H9 (cell line): Measurements from ENCODE around the gene NOVA2. TPM values are rescaled to one million over a fixed set of nuclear protein-coding genes. Genes with fewer than 3 reads are reported as not detected.

Source experiments
- DNase-seq: peaks from one replicate; pipeline ENCODE4 v3.0.0-alpha.2; 2017
- H2AFZ ChIP-seq: one replicate; pipeline ENCODE4 v1.6.1; 2013; ENCODE audit warnings: mild to moderate bottlenecking, low read length, control low read depth, moderate library complexity
- H2AK5ac ChIP-seq: 2 replicates; pipeline ENCODE4 v1.6.1; 2013; ENCODE audit warnings: low read length, control low read depth, mixed read lengths; ENCODE audit not compliant: insufficient read length
- H2BK120ac ChIP-seq: one replicate; pipeline ENCODE4 v1.6.1; 2013; ENCODE audit warnings: low read depth, mild to moderate bottlenecking, low read length, control low read depth, inconsistent platforms; ENCODE audit not compliant: poor library complexity, severe bottlenecking
- H2BK12ac ChIP-seq: 2 replicates; pipeline ENCODE4 v1.6.1; 2013; ENCODE audit warnings: low read length, control low read depth, mixed read lengths, low read depth; ENCODE audit not compliant: insufficient read length
- H2BK15ac ChIP-seq: 2 replicates; pipeline ENCODE4 v1.6.1; 2013; ENCODE audit warnings: low read depth, low read length, control low read depth
- H2BK20ac ChIP-seq: one replicate; pipeline ENCODE4 v1.6.1; 2013; ENCODE audit warnings: low read depth, mild to moderate bottlenecking, low read length, control low read depth, inconsistent platforms; ENCODE audit not compliant: poor library complexity, severe bottlenecking
- H2BK5ac ChIP-seq: 2 replicates; pipeline ENCODE4 v1.6.1; 2013; ENCODE audit warnings: low read length, control low read depth, mixed read lengths; ENCODE audit not compliant: insufficient read length
- H3K14ac ChIP-seq: 2 replicates; pipeline ENCODE4 v1.6.1; 2013; ENCODE audit warnings: low read length, control low read depth; ENCODE audit not compliant: insufficient read depth
- H3K18ac ChIP-seq: 2 replicates; pipeline ENCODE4 v1.6.1; 2013; ENCODE audit warnings: low read depth, mild to moderate bottlenecking, mixed read lengths, low read length, control low read depth; ENCODE audit not compliant: insufficient read length
- H3K23ac ChIP-seq: 2 replicates; pipeline ENCODE4 v1.6.1; 2013; ENCODE audit warnings: low read length, control low read depth, mixed read lengths, low read depth; ENCODE audit not compliant: insufficient read length
- H3K23me2 ChIP-seq: 2 replicates; pipeline ENCODE4 v1.6.1; 2013; ENCODE audit warnings: low read depth, mild to moderate bottlenecking, mixed read lengths, low read length, control low read depth; ENCODE audit not compliant: insufficient read length, poor library complexity, severe bottlenecking
- H3K27ac ChIP-seq: 2 replicates; pipeline ENCODE4 v1.5.1; 2013; ENCODE audit warnings: low read length, control low read depth, mixed read lengths, low read depth; ENCODE audit not compliant: insufficient read length
- H3K27me3 ChIP-seq: 2 replicates; pipeline ENCODE4 v1.6.1; 2013; ENCODE audit warnings: low read length, control low read depth, inconsistent platforms; ENCODE audit not compliant: insufficient read depth
- H3K4ac ChIP-seq: 2 replicates; pipeline ENCODE4 v1.6.1; 2013; ENCODE audit warnings: low read depth, mild to moderate bottlenecking, control low read depth, inconsistent platforms, low read length, moderate library complexity
- H3K4me1 ChIP-seq: 2 replicates; pipeline ENCODE4 v1.6.1; 2013; ENCODE audit warnings: low read length, control low read depth, inconsistent platforms; ENCODE audit not compliant: insufficient read depth
- H3K4me2 ChIP-seq: 2 replicates; pipeline ENCODE4 v1.6.1; 2013; ENCODE audit warnings: low read length, control low read depth, mixed read lengths; ENCODE audit not compliant: insufficient read length, insufficient read depth
- H3K56ac ChIP-seq: 2 replicates; pipeline ENCODE4 v1.6.1; 2013; ENCODE audit warnings: low read depth, mild to moderate bottlenecking, mixed read lengths, low read length, control low read depth; ENCODE audit not compliant: insufficient read length
- H3K79me1 ChIP-seq: 2 replicates; pipeline ENCODE4 v1.6.1; 2013; ENCODE audit warnings: low read depth, mild to moderate bottlenecking, moderate library complexity, low read length, control low read depth, inconsistent platforms; ENCODE audit not compliant: insufficient read depth, poor library complexity, severe bottlenecking
- H3K79me2 ChIP-seq: 2 replicates; pipeline ENCODE4 v1.6.1; 2013; ENCODE audit warnings: low read length, control low read depth, inconsistent platforms; ENCODE audit not compliant: insufficient read depth
- H3K9ac ChIP-seq: 2 replicates; pipeline ENCODE4 v1.6.1; 2013; ENCODE audit warnings: low read length, control low read depth, mixed read lengths; ENCODE audit not compliant: insufficient read length; ENCODE audit errors: extremely low read depth
- H3K9me3 ChIP-seq: one replicate; pipeline ENCODE4 v1.6.1; 2013; ENCODE audit warnings: low read depth, low read length, inconsistent platforms; ENCODE audit not compliant: control insufficient read depth
- H3T11ph ChIP-seq: one replicate; pipeline ENCODE4 v1.6.1; 2013; ENCODE audit warnings: mild to moderate bottlenecking, low read length, control low read depth, inconsistent platforms
- H4K20me1 ChIP-seq: one replicate; pipeline ENCODE4 v1.6.1; 2013; ENCODE audit not compliant: control insufficient read depth, insufficient read length, insufficient read depth
- H4K5ac ChIP-seq: 2 replicates; pipeline ENCODE4 v1.6.1; 2013; ENCODE audit warnings: low read depth, mild to moderate bottlenecking, mixed read lengths, low read length, control low read depth; ENCODE audit not compliant: insufficient read length
- H4K8ac ChIP-seq: replicated peaks from 2 replicates; pipeline ENCODE4 v1.6.1; 2013; ENCODE audit warnings: low read length, control low read depth, mixed read lengths, low read depth; ENCODE audit not compliant: insufficient read length
- H4K91ac ChIP-seq: 2 replicates; pipeline ENCODE4 v1.6.1; 2013; ENCODE audit warnings: low read depth, mild to moderate bottlenecking, moderate library complexity, mixed read lengths, low read length, control low read depth; ENCODE audit not compliant: insufficient read length
- H3K27ac Mint-ChIP-seq, 3 experiments: 2 replicates in 2 of 3; 3 replicates in 1 of 3; pipeline ENCODE4 v1.8.0; 2020 to 2021; ENCODE audit warnings: mixed read lengths in 3 of 3, mild to moderate bottlenecking in 1 of 3, moderate library complexity in 1 of 3
- H3K27me3 Mint-ChIP-seq: 2 replicates; pipeline ENCODE4 v1.8.0; 2021; ENCODE audit warnings: low read depth, mild to moderate bottlenecking, moderate library complexity, mixed read lengths
- H3K36me3 Mint-ChIP-seq, 3 experiments: 2 replicates in 2 of 3; 3 replicates in 1 of 3; pipeline ENCODE4 v1.8.0; 2020 to 2021; ENCODE audit warnings: low read depth in 3 of 3, mixed read lengths in 3 of 3; ENCODE audit not compliant: insufficient read depth in 1 of 3
- H3K4me1 Mint-ChIP-seq, 2 experiments: 2 replicates each; pipeline ENCODE4 v1.8.0; 2020; ENCODE audit warnings: mixed read lengths in 2 of 2
- H3K4me3 Mint-ChIP-seq, 2 experiments: 2 replicates in 1 of 2; 3 replicates in 1 of 2; pipeline ENCODE4 v1.8.0; 2020 to 2021; ENCODE audit warnings: mild to moderate bottlenecking in 2 of 2, mixed read lengths in 2 of 2, moderate library complexity in 1 of 2
- H3K9me3 Mint-ChIP-seq, 2 experiments: 2 replicates in 1 of 2; 3 replicates in 1 of 2; pipeline ENCODE4 v1.8.0; 2020; ENCODE audit warnings: mild to moderate bottlenecking in 2 of 2, mixed read lengths in 2 of 2, moderate library complexity in 1 of 2
- CTCF ChIP-seq: fragments of 200-600 bp; sonication (generic); conservative IDR thresholded peaks from 3 replicates; pipeline ENCODE4 v1.8.0; 2021; ENCODE audit warnings: antibody characterized with exemption, mild to moderate bottlenecking
- WGBS: extraction: QIAGEN DNeasy Blood & Tissue Kit; methylation state at CpG from one replicate; pipeline ENCODE4 v1.1.7; 2013; ENCODE audit warnings: missing lambda C conversion rate, low lambda C conversion rate, mixed read lengths; ENCODE audit not compliant: insufficient read length; ENCODE audit errors: extremely low coverage; 5-methylcytosine and 5-hydroxymethylcytosine counted together
- total RNA-seq: library from RNA; stranded (reverse); gene quantifications from 2 replicates; pipeline ENCODE4 v1.2.1, GENCODE V29; 2021

The NOVA2 gene
- total RNA-seq, 1 experiment from 2014 or later = 8.8 TPM

- no peak overlapping the region for H2AFZ ChIP-seq
- no peak overlapping the region for H3T11ph ChIP-seq
- peak; percentile 32 for DNase-seq
- Mint-ChIP-seq H3K27ac (no peak overlapping the region), H3K27me3 (peaks cover 17% of the 10 kb centered on the region), H3K36me3 (peaks cover 8 to 25% (median 25%) of the 10 kb centered on the region in 3 experiments), H3K4me1 (peaks cover 7 to 12% of the 10 kb centered on the region in 2 experiments), H3K4me3 (peak overlapping the region; percentile 65 to 78), H3K9me3 (no peaks in the 10 kb centered on the region)
- peaks cover 4% of the 10 kb centered on the region; the same call in 1 of the 2 replicates for H3K27me3 ChIP-seq
- H4K5ac ChIP-seq = no peak overlapping the region
- no peak overlapping the region for H2BK5ac ChIP-seq
- no peak overlapping the region for H3K14ac ChIP-seq
- no peak for TF ChIP-seq CTCF
- no peak overlapping the region for H2BK20ac ChIP-seq
- no peak overlapping the region for H2AK5ac ChIP-seq
- no peak overlapping the region for H3K56ac ChIP-seq
- H3K18ac ChIP-seq = no peak overlapping the region
- no peaks in the 10 kb centered on the region for H3K9me3 ChIP-seq
- no peaks in the 10 kb centered on the region for H3K79me1 ChIP-seq
- H4K8ac ChIP-seq = no peak overlapping the region
- no peak overlapping the region for H2BK12ac ChIP-seq
- H3K9ac ChIP-seq = no peak overlapping the region
- H2BK15ac ChIP-seq = no peak overlapping the region
- H3K23me2 ChIP-seq = peaks cover 15% of the 10 kb centered on the region
- H3K4me1 ChIP-seq = no peaks in the 10 kb centered on the region
- no peaks in the 10 kb centered on the region for H4K20me1 ChIP-seq
- no CpG with 5 or more reads among the region's 69 CpGs for WGBS
- no peak overlapping the region for H4K91ac ChIP-seq
- no peak overlapping the region for H3K23ac ChIP-seq
- H3K27ac ChIP-seq = no peak overlapping the region
- no peak overlapping the region for H2BK120ac ChIP-seq
- H3K4ac ChIP-seq = no peak overlapping the region
- H3K79me2 ChIP-seq = no peaks in the 10 kb centered on the region
- peak overlapping the region; percentile 83 for H3K4me2 ChIP-seq
These were observed 72.2 kb downstream of the NOVA2 start for GRCh38 chr19:45901432-45901911.
